Prostate gland (tissue), 2 donors: ENCODE data around the gene NBPF11.
"Not testable (repeated sequence)": the region's sequence is repeated elsewhere in the genome, so short reads cannot be mapped to it uniquely, and the experiment has no call there.

Source experiments
- CTCF ChIP-seq, 4 experiments: fragments of 200-600 bp in 2 of 4; fragments of 450-650 bp in 2 of 4; sonication (generic) in 2 of 4; IDR thresholded peaks; 1 replicate in 3 of 4; 2 replicates in 1 of 4; pipeline ENCODE4 v1.5.1; 2016 to 2019; ENCODE audit warnings: antibody characterized with exemption in 4 of 4, mild to moderate bottlenecking in 2 of 4, moderate library complexity in 2 of 4
- POLR2A ChIP-seq: fragments of 450-650 bp; IDR thresholded peaks from one replicate; pipeline ENCODE4 v1.6.1; 2016; ENCODE audit warnings: antibody characterized with exemption, mild to moderate bottlenecking
- POLR2AphosphoS5 ChIP-seq: sonication (generic); formaldehyde crosslinking; IDR thresholded peaks from one replicate; pipeline ENCODE4 v1.6.1; 2017; ENCODE audit warnings: antibody characterized with exemption

GRCh38 chr1:148078090-148078489, 74.0 kb downstream of the NBPF11 start:
- not testable (repeated sequence) for TF ChIP-seq CTCF (IDR thresholded peaks at IDR 0.05); POLR2AphosphoS5; POLR2A
